Measurements from ENCODE around the gene TMEM243. TPM values are rescaled to one million over a fixed set of nuclear protein-coding genes. Genes with fewer than 3 reads are reported as not detected.

TMEM243 gene
- total and polyA plus RNA-seq, 10 of the 15 experiments (the other 5 are each of a cell fraction or from before 2014, with no cell fraction given): 47.8 to 170 (median 77.9) TPM

DNA sequence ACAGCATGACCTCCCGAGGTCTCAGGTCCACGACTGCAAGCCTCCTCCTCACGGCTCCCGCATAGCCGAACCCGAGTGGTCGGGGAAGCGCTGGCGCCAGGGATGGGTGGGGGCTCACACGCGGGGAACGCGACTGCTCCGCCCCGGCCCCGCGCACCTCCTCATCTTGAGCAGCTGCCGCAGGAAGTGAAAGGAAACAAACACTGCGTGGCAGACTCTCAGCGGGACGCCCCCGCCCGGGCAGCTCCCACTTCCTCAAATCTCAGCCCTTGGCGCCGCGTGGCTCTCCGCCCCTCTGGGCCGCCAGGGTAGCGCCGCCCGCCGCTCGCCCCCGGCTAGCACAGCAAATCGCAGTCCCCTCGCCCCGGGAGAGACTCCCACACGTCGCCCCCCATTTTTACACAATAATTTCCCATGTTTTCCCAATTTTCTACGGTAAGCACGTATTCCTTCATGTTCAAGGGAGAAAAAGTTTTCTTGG, at the start of gene TMEM243 (continued):
- TF ChIP-seq SIX5 (IDR thresholded peaks at IDR 0.05; ENCODE audit: low read depth, low read length, severe bottlenecking): peak; percentile 13
- TF ChIP-seq TCF12 (IDR thresholded peaks at IDR 0.05; ENCODE audit: low read depth, low read length): peak; percentile 93
- TF ChIP-seq ATF7 (IDR thresholded peaks at IDR 0.05; ENCODE audit: low read depth): peak; percentile 55; the same call in 1 of the 2 replicates
- TF ChIP-seq, protein P1, sequence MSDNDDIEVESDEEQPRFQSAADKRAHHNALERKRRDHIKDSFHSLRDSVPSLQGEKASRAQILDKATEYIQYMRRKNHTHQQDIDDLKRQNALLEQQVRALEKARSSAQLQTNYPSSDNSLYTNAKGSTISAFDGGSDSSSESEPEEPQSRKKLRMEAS (IDR thresholded peaks at IDR 0.05; ENCODE audit: low read depth, low read length): peak; percentile 66; the same call in 1 of the 2 replicates
- TF ChIP-seq MXI1 (IDR thresholded peaks at IDR 0.05; ENCODE audit: low read depth, low read length): peak; percentile 86
- peak; percentile 84 for TF ChIP-seq CREM (IDR thresholded peaks at IDR 0.05; ENCODE audit: low read depth)
- TF ChIP-seq, protein P2, sequence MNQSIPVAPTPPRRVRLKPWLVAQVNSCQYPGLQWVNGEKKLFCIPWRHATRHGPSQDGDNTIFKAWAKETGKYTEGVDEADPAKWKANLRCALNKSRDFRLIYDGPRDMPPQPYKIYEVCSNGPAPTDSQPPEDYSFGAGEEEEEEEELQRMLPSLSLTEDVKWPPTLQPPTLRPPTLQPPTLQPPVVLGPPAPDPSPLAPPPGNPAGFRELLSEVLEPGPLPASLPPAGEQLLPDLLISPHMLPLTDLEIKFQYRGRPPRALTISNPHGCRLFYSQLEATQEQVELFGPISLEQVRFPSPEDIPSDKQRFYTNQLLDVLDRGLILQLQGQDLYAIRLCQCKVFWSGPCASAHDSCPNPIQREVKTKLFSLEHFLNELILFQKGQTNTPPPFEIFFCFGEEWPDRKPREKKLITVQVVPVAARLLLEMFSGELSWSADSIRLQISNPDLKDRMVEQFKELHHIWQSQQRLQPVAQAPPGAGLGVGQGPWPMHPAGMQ (IDR thresholded peaks at IDR 0.05; ENCODE audit: borderline replicate concordance): no peak
- 0 out of 2 replicates have a peak, but pooled peaks have one; percentile 51 for TF ChIP-seq SMAD5 (IDR thresholded peaks at IDR 0.05; ENCODE audit: low read depth)
- TF ChIP-seq RCOR1 (conservative IDR thresholded peaks at IDR 0.05; ENCODE audit: low read depth, low read length): no peak; the same call in 1 of the 2 replicates
- TF ChIP-seq HDGF (IDR thresholded peaks at IDR 0.05): no peak
- TF ChIP-seq NR2C2 (IDR thresholded peaks at IDR 0.05; ENCODE audit: borderline replicate concordance, control insufficient read depth, insufficient read length, low read depth): no peak
- no peak for TF ChIP-seq FOXK2 (IDR thresholded peaks at IDR 0.05)
- no peak for TF ChIP-seq RAD51 (IDR thresholded peaks at IDR 0.05)
- TF ChIP-seq HSF1 (IDR thresholded peaks at IDR 0.05; ENCODE audit: low read depth, low read length): no peak
- peak; percentile 50; the same call in 1 of the 2 replicates for TF ChIP-seq BMI1 (IDR thresholded peaks at IDR 0.05; ENCODE audit: borderline replicate concordance)
- TF ChIP-seq YBX1 (IDR thresholded peaks at IDR 0.05): no peak
- no peak for TF ChIP-seq RELA (IDR thresholded peaks at IDR 0.05; ENCODE audit: borderline replicate concordance, partially characterized antibody)
- TF ChIP-seq RAD21 (IDR thresholded peaks at IDR 0.05; ENCODE audit: insufficient read depth, low read depth, low read length): peak; percentile 29; the same call in 1 of the 2 replicates
- TF ChIP-seq MTA2 (IDR thresholded peaks at IDR 0.05; ENCODE audit: low read depth): peak; percentile 40; the same call in 1 of the 2 replicates
- no peak for TF ChIP-seq SMARCA5 (IDR thresholded peaks at IDR 0.05)
- TF ChIP-seq SUZ12 (IDR thresholded peaks at IDR 0.05; ENCODE audit: unreplicated experiment): no peak
- no peak; the same call in 1 of the 2 replicates for TF ChIP-seq MLLT1 (IDR thresholded peaks at IDR 0.05)
- TF ChIP-seq, protein P3, sequence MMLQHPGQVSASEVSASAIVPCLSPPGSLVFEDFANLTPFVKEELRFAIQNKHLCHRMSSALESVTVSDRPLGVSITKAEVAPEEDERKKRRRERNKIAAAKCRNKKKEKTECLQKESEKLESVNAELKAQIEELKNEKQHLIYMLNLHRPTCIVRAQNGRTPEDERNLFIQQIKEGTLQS (IDR thresholded peaks at IDR 0.05; ENCODE audit: borderline replicate concordance, extremely low read depth, low read depth, low read length): no peak
- TF ChIP-seq TARDBP (IDR thresholded peaks at IDR 0.05; ENCODE audit: borderline replicate concordance): peak; percentile 51; the same call in 1 of the 2 replicates
- no peak for TF ChIP-seq ZNF622 (IDR thresholded peaks at IDR 0.05)
- TF ChIP-seq WRNIP1 (IDR thresholded peaks at IDR 0.05; ENCODE audit: borderline replicate concordance, low read depth, low read length): no peak
- TF ChIP-seq JUND (IDR thresholded peaks at IDR 0.05; ENCODE audit: low read depth, low read length): 0 out of 2 replicates have a peak, but pooled peaks have one; percentile 16

All from GM12878 (cell line).